ENCODE data around the gene UBE2D4.

Gene UBE2D4

GRCh38 chr7:43952028-43952427 lies 25.8 kb downstream of the UBE2D4 start:
- TF ChIP-seq SIN3A (IDR thresholded peaks at IDR 0.05; ENCODE audit: borderline replicate concordance, insufficient read depth, low read length) (no peak), POLR2AphosphoS5 (IDR thresholded peaks at IDR 0.05; ENCODE audit: low read depth, low read length) (no peak), TAF1 (IDR thresholded peaks at IDR 0.05; ENCODE audit: borderline replicate concordance, insufficient read depth, low read length) (no peak), FOXP2 (optimal IDR thresholded peaks at IDR 0.05; ENCODE audit: borderline replicate concordance, extremely low read depth, extremely low read length, insufficient read depth) (no peak)
- TF ChIP-seq, protein P1, sequence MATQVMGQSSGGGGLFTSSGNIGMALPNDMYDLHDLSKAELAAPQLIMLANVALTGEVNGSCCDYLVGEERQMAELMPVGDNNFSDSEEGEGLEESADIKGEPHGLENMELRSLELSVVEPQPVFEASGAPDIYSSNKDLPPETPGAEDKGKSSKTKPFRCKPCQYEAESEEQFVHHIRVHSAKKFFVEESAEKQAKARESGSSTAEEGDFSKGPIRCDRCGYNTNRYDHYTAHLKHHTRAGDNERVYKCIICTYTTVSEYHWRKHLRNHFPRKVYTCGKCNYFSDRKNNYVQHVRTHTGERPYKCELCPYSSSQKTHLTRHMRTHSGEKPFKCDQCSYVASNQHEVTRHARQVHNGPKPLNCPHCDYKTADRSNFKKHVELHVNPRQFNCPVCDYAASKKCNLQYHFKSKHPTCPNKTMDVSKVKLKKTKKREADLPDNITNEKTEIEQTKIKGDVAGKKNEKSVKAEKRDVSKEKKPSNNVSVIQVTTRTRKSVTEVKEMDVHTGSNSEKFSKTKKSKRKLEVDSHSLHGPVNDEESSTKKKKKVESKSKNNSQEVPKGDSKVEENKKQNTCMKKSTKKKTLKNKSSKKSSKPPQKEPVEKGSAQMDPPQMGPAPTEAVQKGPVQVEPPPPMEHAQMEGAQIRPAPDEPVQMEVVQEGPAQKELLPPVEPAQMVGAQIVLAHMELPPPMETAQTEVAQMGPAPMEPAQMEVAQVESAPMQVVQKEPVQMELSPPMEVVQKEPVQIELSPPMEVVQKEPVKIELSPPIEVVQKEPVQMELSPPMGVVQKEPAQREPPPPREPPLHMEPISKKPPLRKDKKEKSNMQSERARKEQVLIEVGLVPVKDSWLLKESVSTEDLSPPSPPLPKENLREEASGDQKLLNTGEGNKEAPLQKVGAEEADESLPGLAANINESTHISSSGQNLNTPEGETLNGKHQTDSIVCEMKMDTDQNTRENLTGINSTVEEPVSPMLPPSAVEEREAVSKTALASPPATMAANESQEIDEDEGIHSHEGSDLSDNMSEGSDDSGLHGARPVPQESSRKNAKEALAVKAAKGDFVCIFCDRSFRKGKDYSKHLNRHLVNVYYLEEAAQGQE (IDR thresholded peaks at IDR 0.05; ENCODE audit: insufficient read depth in 1 of 2, low read depth in 2 of 2, low read length in 2 of 2) = no peak

- no peak for TF ChIP-seq POLR2AphosphoS5 (IDR thresholded peaks at IDR 0.05; ENCODE audit: low read depth, low read length)
- TF ChIP-seq SIN3A (IDR thresholded peaks at IDR 0.05; ENCODE audit: borderline replicate concordance, insufficient read depth, low read length) = no peak
- TF ChIP-seq, protein P1 (IDR thresholded peaks at IDR 0.05; ENCODE audit: insufficient read depth in 1 of 2, low read depth in 2 of 2, low read length in 2 of 2) = no peak
- no peak for TF ChIP-seq FOXP2 (optimal IDR thresholded peaks at IDR 0.05; ENCODE audit: borderline replicate concordance, extremely low read depth, extremely low read length, insufficient read depth)
- no peak for TF ChIP-seq TAF1 (IDR thresholded peaks at IDR 0.05; ENCODE audit: borderline replicate concordance, insufficient read depth, low read length)
Observed at GRCh38 chr7:43953071-43953470, 26.8 kb downstream of the UBE2D4 start.

DNA sequence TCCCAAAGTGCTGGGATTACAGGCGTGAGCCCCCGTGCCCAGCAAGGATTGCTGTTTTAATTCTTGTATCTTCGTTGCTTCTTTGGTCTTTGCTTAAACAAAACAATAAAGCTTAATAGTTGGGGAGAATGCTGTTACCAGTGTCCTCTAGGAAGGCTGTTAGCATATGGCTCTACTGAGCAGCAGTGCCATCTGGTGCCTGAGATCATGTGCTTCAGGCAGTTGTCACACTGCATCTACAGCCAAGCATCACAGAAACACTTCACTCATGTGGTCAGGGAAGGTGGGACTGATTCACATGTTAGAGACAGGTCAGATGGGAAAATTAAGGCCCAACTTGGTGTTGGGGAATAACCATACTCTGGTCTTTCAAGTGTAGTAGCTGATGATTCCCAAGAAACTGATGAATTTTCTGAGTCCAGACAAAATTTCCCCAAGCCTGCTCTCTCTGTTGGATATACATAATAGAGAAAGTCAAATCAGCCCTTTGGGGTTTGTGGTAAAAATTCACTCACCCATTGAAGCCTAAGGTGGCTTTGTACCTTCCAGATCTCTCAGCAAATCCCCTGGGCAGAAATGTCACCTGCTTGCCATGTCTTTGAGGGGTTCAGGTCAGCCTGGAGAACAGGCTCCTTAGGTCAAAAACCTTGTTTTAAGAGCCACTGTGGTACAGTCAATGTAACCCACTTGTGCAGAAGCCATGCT lies 28.4 kb downstream of the UBE2D4 start:
- TF ChIP-seq TAF1 (IDR thresholded peaks at IDR 0.05; ENCODE audit: borderline replicate concordance, insufficient read depth, low read length) (no peak), FOXP2 (optimal IDR thresholded peaks at IDR 0.05; ENCODE audit: borderline replicate concordance, extremely low read depth, extremely low read length, insufficient read depth) (no peak), POLR2AphosphoS5 (IDR thresholded peaks at IDR 0.05; ENCODE audit: low read depth, low read length) (no peak), SIN3A (IDR thresholded peaks at IDR 0.05; ENCODE audit: borderline replicate concordance, insufficient read depth, low read length) (no peak)
- TF ChIP-seq, protein P1 (IDR thresholded peaks at IDR 0.05; ENCODE audit: insufficient read depth in 1 of 2, low read depth in 2 of 2, low read length in 2 of 2) = no peak

DNA sequence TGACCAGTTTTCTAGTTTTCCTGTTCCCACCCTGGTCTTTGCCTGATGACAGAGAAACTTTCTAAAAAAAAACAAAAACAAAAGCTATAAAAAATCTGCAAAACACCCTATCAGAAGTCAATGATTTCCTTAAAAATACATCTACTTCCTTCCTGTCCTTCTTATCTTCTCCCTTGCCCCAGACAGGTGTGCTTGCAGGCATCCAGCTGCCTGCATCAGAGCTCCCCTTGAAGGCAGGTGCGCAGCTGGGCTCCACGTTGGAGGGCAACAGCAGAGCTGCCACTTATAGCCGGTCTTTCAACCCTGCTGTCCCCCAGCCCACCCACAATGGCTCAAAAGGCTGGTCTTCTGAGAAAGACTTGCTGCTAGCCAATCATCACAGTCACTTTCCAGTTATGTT lies 29.8 kb downstream of the UBE2D4 start:
- TF ChIP-seq, protein P1 (IDR thresholded peaks at IDR 0.05; ENCODE audit: insufficient read depth in 1 of 2, low read depth in 2 of 2, low read length in 2 of 2) = no peak
- TF ChIP-seq FOXP2 (optimal IDR thresholded peaks at IDR 0.05; ENCODE audit: borderline replicate concordance, extremely low read depth, extremely low read length, insufficient read depth) (no peak), TAF1 (IDR thresholded peaks at IDR 0.05; ENCODE audit: borderline replicate concordance, insufficient read depth, low read length) (no peak), SIN3A (IDR thresholded peaks at IDR 0.05; ENCODE audit: borderline replicate concordance, insufficient read depth, low read length) (no peak), POLR2AphosphoS5 (IDR thresholded peaks at IDR 0.05; ENCODE audit: low read depth, low read length) (no peak)
